SU-DHL-6 (cell line): Measurements from ENCODE around the gene ERH.

Source experiments
- CTCF ChIP-seq: fragments of 200-600 bp; sonication (generic); IDR thresholded peaks from one replicate; pipeline ENCODE4 v1.5.1; 2017; ENCODE audit warnings: antibody characterized with exemption, mild to moderate bottlenecking, low read length, moderate library complexity; ENCODE audit not compliant: insufficient read depth, poor library complexity, severe bottlenecking
- EZH2phosphoT487 ChIP-seq: fragments of 200-600 bp; sonication (generic), shearing (Covaris generic); conservative IDR thresholded peaks from 2 replicates; pipeline ENCODE4 v1.6.1; 2018; ENCODE audit warnings: mild to moderate bottlenecking, antibody characterized with exemption, low read length, moderate library complexity, mixed read lengths

GRCh38 chr14:69363055-69363454 is 35.0 kb downstream of the ERH start:
- TF ChIP-seq CTCF (no peak), EZH2phosphoT487 (no peak)
